ENCODE data around the gene THAP6.

Gene THAP6

DNA sequence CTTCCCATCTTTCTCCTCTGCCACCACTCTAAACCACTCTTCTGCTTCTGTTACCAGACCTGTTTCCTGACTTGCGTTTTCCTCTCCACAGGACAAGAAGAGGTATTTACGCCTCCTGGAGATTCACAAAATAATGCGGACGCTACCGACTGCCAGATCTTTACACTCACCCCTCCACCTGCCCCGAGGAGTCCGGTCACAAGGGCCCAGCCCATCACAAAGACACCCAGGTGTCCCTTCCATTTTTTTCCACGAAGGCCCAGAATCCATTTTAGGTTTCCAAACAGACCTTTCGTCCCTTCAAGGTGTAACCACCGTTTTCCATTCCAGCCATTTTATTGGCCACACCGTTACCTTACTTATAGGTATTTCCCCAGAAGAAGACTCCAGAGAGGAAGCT is 49.8 kb downstream of the THAP6 start:
- ChIA-PET CTCF (no interaction called here), POLR2A (no interaction called here)
- Histone ChIP-seq H3K4me3 (ENCODE audit: low read depth, low read length) (no peak overlapping the region), H3K27ac (ENCODE audit: extremely low read depth, low read depth, low read length) (no peak overlapping the region), H3K36me3 (ENCODE audit: control insufficient read depth in 2 of 2, insufficient read depth in 1 of 2, low read length in 2 of 2) (no peaks in the 10 kb centered on the region), H3K9me3 (ENCODE audit: control insufficient read depth, insufficient read depth, low read depth, low read length) (no peaks in the 10 kb centered on the region), H3K4me1 (ENCODE audit: control insufficient read depth, insufficient read depth, low read length) (no peaks in the 10 kb centered on the region)
- TF ChIP-seq KLF1 (tag by site-specific recombination; IDR thresholded peaks at IDR 0.05), result no peak
- TF ChIP-seq ZNF146 (tag by site-specific recombination; IDR thresholded peaks at IDR 0.05), result no peak
- TF ChIP-seq ZNF324 (tag by site-specific recombination; IDR thresholded peaks at IDR 0.05), result no peak
- TF ChIP-seq ZNF155 (tag by site-specific recombination; IDR thresholded peaks at IDR 0.05), result no peak
- TF ChIP-seq ZNF558 (tag by site-specific recombination; IDR thresholded peaks at IDR 0.05), result no peak
- TF ChIP-seq, protein P1, sequence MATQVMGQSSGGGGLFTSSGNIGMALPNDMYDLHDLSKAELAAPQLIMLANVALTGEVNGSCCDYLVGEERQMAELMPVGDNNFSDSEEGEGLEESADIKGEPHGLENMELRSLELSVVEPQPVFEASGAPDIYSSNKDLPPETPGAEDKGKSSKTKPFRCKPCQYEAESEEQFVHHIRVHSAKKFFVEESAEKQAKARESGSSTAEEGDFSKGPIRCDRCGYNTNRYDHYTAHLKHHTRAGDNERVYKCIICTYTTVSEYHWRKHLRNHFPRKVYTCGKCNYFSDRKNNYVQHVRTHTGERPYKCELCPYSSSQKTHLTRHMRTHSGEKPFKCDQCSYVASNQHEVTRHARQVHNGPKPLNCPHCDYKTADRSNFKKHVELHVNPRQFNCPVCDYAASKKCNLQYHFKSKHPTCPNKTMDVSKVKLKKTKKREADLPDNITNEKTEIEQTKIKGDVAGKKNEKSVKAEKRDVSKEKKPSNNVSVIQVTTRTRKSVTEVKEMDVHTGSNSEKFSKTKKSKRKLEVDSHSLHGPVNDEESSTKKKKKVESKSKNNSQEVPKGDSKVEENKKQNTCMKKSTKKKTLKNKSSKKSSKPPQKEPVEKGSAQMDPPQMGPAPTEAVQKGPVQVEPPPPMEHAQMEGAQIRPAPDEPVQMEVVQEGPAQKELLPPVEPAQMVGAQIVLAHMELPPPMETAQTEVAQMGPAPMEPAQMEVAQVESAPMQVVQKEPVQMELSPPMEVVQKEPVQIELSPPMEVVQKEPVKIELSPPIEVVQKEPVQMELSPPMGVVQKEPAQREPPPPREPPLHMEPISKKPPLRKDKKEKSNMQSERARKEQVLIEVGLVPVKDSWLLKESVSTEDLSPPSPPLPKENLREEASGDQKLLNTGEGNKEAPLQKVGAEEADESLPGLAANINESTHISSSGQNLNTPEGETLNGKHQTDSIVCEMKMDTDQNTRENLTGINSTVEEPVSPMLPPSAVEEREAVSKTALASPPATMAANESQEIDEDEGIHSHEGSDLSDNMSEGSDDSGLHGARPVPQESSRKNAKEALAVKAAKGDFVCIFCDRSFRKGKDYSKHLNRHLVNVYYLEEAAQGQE (tag by site-specific recombination; IDR thresholded peaks at IDR 0.05), result no peak
- TF ChIP-seq, protein P2, sequence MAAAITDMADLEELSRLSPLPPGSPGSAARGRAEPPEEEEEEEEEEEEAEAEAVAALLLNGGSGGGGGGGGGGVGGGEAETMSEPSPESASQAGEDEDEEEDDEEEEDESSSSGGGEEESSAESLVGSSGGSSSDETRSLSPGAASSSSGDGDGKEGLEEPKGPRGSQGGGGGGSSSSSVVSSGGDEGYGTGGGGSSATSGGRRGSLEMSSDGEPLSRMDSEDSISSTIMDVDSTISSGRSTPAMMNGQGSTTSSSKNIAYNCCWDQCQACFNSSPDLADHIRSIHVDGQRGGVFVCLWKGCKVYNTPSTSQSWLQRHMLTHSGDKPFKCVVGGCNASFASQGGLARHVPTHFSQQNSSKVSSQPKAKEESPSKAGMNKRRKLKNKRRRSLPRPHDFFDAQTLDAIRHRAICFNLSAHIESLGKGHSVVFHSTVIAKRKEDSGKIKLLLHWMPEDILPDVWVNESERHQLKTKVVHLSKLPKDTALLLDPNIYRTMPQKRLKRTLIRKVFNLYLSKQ (tag by site-specific recombination; IDR thresholded peaks at IDR 0.05; ENCODE audit: borderline replicate concordance), result no peak
- TF ChIP-seq ZNF114 (tag by site-specific recombination; IDR thresholded peaks at IDR 0.05), result no peak
- TF ChIP-seq HOXD13 (CRISPR knock-in tag; IDR thresholded peaks at IDR 0.05; ENCODE audit: borderline replicate concordance), result no peak
- no peak for TF ChIP-seq BCL11A (tag by site-specific recombination; IDR thresholded peaks at IDR 0.05; ENCODE audit: low read depth)
- TF ChIP-seq, protein P3, sequence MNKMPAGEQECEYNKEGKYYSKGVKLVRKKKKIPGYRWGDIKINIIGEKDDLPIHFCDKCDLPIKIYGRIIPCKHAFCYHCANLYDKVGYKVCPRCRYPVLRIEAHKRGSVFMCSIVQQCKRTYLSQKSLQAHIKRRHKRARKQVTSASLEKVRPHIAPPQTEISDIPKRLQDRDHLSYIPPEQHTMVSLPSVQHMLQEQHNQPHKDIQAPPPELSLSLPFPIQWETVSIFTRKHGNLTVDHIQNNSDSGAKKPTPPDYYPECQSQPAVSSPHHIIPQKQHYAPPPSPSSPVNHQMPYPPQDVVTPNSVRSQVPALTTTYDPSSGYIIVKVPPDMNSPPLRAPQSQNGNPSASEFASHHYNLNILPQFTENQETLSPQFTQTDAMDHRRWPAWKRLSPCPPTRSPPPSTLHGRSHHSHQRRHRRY (tag by site-specific recombination; IDR thresholded peaks at IDR 0.05), result no peak
- no peak for TF ChIP-seq MEIS1 (CRISPR knock-in tag; IDR thresholded peaks at IDR 0.05; ENCODE audit: borderline replicate concordance)
- TF ChIP-seq ZNF501 (tag by site-specific recombination; IDR thresholded peaks at IDR 0.05), result no peak
- no peak for TF ChIP-seq ZNF223 (tag by site-specific recombination; IDR thresholded peaks at IDR 0.05)
- no peak for TF ChIP-seq ZNF311 (tag by site-specific recombination; IDR thresholded peaks at IDR 0.05; ENCODE audit: borderline replicate concordance)

DNA sequence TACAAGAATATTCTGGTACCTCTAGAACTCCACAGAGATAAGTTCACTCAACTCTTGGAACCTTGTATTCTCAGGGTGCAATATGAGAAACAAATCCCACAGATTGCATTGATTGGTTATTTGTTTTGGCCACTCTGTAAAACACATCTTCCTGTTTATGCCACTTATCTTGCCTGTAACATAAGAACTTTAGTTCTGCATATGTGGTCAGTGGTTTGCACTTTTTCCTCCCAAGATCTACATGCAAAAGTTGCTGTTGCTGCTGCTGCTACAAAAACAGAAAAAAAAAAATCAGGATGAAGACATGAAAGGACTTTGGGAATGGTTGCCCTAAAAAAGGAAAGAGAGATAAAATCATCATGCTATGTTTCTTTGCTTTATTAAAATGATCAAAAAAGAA is 51.2 kb downstream of the THAP6 start:
- H3K4me3 ChIP-seq (ENCODE audit: low read depth, low read length), result no peak overlapping the region
- POLR2A ChIA-PET, result no interaction called here
- H3K27ac ChIP-seq (ENCODE audit: extremely low read depth, low read depth, low read length), result no peak overlapping the region
- CTCF ChIA-PET, result no interaction called here
- 0 out of 2 replicates have a peak, but pooled peaks have one; percentile 19 for TF ChIP-seq ZBTB17 (tag by site-specific recombination; IDR thresholded peaks at IDR 0.05)
- no peak for TF ChIP-seq ZNF843 (tag by site-specific recombination; IDR thresholded peaks at IDR 0.05)
- TF ChIP-seq, protein P4, sequence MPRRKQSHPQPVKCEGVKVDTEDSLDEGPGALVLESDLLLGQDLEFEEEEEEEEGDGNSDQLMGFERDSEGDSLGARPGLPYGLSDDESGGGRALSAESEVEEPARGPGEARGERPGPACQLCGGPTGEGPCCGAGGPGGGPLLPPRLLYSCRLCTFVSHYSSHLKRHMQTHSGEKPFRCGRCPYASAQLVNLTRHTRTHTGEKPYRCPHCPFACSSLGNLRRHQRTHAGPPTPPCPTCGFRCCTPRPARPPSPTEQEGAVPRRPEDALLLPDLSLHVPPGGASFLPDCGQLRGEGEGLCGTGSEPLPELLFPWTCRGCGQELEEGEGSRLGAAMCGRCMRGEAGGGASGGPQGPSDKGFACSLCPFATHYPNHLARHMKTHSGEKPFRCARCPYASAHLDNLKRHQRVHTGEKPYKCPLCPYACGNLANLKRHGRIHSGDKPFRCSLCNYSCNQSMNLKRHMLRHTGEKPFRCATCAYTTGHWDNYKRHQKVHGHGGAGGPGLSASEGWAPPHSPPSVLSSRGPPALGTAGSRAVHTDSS (tag by site-specific recombination; IDR thresholded peaks at IDR 0.05), result no peak
- H3K36me3 ChIP-seq (ENCODE audit: control insufficient read depth in 2 of 2, insufficient read depth in 1 of 2, low read length in 2 of 2), result no peaks in the 10 kb centered on the region
- H3K9me3 ChIP-seq (ENCODE audit: control insufficient read depth, insufficient read depth, low read depth, low read length), result no peaks in the 10 kb centered on the region
- H3K4me1 ChIP-seq (ENCODE audit: control insufficient read depth, insufficient read depth, low read length), result no peaks in the 10 kb centered on the region

Data from HEK293 (cell line).